Right renal cortex interstitium (tissue), 3 donors: ENCODE results near the gene SH3PXD2A. TPM values are rescaled to one million over a fixed set of nuclear protein-coding genes. Genes with fewer than 3 reads are reported as not detected.
"Not testable (repeated sequence)": the region's sequence is repeated elsewhere in the genome, so short reads cannot be mapped to it uniquely, and the experiment has no call there.

Experiments used
- DNase-seq, 3 donors: peaks; one replicate each; pipeline ENCODE4 v3.0.0-alpha.2; 2013; ENCODE audit warnings: low read depth in 3 of 3, low spot score in 2 of 3
- polyA plus RNA-seq, 3 donors: library from polyadenylated mRNA; unstranded; fragments of 120-200 nt; gene quantifications; one replicate each; pipeline ENCODE4 v1.2.1, GENCODE V29; 2013; ENCODE audit not compliant: insufficient read length in 3 of 3

The SH3PXD2A gene
- polyA plus RNA-seq, 3 donors = 25.6 to 28.5 (median 27.1) TPM

DNA sequence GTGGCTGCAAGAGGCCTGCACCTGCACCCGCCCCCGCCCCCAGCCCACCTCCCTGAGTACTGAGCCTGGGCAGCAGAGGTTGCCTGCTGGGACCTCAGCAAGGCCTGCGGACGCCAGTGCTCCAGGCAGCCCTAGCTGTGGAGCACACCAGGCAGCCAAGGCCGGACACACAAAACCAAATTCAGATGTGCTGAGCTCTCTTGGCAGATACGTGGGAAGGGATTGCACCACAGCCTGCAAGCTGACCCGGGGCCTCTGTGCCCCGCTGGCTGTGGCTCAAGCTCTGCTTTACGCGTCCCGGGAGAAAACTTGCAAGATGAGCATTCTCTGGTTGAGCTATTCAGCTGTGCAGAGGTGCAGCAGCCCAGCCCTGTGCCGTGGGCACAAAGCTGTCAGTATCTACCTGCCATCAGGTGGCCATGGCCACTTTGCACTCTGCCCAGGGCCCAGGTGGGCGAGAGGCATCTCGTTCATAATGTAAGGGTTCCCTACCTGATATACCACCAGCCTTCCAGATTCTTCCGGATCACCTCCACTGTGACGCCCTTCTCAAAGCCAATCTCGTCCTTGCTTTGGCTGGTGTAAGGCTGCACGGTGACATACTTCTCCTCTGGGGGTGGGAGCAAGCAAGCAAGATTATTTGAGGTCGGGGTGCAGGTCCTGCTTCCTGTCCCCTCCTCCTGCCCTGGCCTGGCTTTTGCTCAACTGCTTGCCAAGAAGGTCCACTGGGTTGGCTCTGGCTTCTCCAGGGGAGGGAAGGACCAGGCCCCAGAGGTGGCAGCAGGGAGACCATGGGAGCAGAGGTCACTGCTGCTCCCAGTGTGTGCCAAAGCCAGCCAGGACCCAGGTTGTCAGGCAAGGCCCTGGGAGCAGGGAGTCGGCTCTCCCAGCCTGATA, 238.4 kb downstream of the SH3PXD2A start:
- no peak for DNase-seq

DNA sequence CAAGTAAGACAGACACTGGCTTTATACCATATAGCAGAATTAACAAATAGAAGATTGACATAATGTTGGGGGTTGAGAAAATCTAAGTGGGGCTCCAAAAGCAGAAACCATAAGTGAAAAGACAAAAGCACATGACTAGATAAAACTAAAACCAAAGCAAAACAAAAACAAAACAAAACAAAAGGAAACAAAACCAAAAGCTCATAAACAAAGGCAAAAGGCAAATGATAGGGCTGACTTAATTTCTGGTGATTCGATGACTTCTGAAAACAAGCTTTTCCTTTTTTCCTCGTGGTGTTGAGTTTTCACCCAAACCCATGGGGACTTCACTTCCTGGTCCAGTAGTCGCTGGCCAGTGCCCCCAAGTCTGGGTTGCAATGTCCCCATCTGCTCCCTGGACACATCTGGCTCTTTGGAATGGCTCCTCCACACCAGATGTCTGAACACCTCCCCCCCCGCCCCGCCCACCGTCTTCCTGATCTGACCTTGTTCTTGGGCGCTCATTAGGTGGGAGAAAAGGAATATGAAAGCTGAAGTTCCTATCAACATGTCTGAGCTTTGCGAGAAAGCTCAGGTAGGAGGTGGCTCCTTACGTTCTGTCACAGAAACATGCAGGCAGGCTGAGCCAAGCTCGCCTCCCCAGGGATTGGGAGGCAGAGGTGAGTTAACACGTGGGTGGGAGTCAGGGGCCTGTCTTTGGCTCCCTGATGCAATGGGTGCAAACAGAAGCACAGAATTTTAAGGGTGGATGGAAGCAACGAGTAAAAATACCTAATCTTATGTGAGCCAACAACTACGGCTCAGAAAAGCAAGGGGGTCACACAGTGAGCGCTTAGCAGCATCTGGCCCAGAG, 240.8 kb downstream of the SH3PXD2A start:
- no peak for DNase-seq

DNA sequence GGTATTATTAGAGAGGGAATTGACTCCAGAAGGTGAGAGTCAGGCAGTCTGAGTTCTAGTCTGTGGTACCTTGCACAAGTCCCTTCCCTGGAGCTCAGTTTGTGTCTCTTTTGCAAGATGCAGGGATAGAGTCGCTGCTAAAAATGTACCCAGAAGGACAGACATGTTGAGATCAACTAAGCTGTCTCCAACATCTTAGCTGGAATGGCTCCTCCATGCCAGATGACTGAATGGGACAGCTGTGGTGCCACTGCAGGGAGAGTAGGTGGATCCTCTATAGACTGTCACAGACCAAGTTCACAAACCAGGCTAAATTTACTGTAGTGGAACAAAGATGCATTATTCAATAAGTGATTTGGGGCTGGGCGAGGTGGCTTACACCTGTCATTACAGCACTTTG, 241.8 kb downstream of the SH3PXD2A start:
- no peak for DNase-seq

DNA sequence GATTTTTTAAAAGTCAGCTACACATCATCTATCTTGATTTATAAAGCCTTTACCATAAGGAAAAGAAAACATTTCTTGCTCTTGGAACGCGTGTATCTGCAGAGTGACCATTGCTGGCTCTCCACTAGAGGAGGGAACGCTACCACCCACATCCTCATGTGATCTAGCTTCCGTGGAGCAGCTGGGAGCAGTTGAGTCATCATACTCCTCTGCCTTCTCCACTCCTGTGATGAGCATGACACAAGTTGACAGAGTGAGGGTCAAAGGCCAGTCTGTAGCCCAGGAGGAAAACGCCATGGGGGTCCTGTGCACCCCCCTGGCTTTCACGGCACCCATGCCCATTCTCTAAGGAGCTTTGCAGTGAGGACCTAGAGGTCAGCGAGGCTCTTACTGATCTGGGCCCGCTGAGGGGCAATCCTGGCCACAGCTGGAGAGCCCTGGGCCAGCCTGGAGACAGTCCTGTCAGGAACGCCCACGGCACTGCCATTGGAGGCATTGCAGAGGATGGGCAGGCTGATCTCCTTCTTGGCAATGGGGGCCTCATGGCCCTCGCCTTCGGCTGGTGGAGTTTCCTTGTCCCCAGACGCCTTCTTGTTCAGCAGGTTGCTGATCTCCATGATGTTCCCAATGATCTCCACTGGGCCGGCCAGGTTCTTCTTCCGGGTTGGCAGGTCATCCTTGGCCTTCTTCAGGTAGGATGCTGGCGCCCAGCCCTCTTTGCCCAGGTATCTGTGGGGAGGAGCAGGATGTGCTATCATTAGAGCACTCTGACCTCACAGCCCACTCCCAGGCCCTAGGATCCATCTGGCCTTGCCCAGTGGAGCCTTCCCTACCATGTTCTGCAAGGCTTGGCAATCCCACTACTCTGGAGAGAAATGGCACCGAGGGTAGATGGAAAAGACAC, 242.7 kb downstream of the SH3PXD2A start:
- DNase-seq = no peak

DNA sequence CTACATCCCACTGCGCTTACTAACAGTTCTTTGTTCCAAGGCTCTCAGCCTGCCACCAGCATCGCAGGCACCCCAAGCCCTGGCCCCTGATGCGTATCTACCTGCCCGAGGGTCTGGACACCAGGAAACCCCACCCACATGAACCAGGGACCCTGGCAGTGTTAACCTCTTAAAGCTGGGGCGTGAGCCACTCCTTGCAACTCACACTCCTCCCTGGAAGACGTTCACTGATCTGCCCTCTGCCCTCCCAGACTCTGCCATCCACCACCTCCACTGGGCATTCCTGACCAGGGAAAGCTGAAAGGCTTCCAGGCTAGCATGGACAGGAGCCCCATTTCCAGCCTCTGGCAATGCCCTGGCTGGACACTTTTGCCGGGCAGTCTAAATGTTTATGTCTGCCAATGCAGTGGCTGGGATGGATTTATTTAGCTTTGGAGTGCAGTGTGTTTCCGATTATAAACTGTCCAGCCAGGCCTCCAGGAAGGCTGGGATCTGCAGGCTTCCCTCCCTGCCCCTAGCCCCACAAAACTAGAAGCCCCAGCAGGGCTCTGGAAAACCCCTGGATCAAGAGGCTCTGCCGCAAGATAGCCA, 244.4 kb downstream of the SH3PXD2A start:
- no peak for DNase-seq

DNA sequence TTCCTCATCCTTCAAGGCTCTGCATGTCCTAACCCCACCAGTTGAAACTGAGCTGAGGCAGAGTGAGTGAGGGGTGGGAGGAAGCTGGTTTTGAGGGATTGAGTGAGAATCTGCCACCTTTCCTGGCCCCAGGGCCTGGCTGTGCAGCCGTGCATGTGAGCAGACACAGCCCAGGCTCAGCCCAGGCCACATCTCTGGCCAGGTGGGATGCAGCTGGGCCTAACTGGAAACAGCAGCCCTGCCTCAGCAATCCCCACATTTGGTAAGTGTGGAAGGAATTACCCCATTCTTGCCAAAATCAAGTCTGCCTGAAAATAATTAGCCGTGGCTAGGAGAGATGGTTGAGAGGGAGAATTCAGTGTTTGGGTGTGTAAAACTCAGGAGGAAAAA, 245.3 kb downstream of the SH3PXD2A start:
- no peak for DNase-seq

DNA sequence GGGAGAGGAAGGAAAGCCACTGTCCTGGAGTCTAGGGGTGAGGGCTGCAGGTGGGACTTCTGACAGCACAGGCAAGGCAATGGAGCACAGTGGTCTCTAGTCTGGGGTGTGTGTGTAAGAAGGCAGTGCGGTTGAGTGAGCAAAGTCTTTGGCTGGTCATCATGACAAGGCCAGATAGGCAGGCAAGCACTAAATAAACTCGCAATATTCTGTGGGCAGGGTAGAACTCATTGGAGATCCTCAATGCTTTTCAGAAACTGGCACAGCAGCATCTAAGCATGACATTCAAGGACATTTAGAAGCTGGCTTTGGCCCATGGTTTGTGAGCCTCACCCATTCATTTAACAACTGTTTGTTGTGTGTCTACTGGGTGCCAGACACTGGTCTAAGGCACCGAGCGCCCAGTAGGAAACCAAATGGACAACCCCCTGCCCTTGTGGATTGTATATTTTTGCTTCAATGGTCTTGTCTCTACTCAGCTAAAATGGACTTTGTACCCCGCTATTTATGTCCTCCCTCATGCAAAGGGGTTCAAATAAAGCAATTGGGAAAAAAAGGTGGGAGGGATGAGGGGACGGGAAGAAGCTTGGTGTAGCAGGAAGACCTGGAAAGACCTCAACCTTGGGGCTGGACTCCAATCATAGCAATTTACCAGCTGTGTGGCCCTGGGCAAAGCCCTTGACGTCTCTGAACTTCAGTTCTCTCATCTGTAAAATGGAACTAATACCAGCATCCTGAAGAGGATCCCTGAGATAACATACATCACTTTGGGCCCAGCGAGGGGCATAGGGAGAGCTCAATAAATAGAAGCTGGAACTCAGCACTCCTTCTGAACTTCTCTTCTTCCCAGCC, 245.9 kb downstream of the SH3PXD2A start:
- DNase-seq = no peak

DNA sequence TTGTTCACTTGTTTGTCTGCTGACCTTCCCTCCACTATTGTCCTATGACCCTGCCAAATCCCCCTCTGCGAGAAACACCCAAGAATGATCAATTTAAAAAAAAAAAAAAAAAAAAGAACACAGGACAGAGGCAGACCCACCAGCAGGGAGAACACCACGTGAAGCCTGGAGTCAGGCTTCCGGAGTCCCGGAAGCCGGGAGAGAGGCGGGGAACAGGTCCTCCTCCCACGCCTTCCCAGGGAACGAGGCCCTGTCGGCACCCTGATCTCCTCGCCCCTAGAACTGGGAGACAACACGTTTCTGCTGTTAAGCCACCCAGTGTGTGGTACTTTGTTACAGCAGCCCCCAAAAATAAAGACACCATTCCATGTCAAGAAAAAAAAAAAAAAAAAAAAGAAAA, 247.3 kb downstream of the SH3PXD2A start:
- DNase-seq = not testable (repeated sequence)

DNA sequence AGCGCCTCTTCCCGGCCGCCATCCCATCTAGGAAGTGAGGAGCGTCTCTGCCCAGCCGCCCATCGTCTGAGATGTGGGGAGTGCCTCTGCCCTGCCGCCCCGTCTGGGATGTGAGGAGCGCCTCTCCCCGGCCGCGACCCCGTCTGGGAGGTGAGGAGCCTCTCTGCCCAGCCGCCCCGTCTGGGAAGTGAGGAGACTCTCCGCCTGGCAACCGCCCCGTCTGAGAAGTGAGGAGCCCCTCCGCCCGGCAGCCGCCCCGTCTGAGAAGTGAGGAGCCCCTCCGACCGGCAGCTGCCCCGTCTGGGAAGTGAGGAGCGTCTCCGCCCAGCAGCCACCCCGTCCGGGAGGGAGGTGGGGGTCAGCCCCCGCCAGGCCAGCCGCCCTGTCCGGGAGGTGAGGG, 248.3 kb downstream of the SH3PXD2A start:
- not testable (repeated sequence) for DNase-seq

DNA sequence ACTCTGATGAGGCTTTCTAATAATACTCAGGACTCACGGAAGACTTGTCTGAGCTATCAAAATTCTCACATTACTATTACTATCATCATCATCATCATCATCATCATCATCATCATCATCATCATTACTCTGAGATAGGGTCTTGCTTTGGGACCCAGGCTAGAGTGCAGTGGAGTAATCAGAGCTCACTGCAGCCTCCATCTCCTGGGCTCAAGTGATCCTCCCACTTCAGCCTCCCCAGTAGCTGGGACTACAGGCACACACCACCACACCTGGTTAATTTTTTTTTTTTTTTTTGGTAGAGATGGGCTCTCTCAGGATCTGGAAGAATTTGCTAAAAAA, 249.3 kb downstream of the SH3PXD2A start:
- not testable (repeated sequence) for DNase-seq

DNA sequence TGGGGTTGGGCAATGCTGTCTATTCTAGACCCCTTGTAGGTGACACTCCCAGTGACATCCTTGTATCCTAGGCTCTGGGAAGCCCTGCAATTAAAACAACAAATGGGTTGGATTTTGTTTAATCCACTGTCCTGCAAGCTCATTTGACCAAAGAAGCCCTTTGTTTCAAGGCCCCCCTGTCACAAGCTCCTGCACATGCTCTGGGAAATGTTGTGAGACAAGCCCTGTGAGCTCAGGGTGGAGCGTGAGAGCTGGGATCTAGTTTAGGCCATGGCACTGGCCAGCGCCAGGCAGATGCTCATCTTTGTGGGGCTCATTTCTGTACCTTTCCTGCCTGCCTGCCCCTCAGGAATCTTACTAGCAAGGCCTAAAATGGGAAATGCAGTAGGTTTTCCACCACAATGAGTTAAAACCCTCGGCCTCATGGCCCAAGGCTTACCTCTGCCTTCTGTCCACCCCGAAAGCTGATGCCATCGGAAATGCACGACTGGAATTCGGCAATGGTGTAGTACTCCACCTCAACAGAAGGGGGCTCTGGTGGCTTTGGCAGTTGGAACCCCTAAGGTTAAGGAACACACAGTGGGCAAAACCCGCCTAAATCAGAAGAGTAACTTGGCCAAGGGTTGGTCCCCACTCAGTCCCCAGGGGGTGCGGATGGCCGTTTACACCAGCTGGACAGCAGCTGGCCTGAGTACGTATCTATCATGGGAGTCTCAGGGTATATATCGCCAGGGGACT, 249.8 kb downstream of the SH3PXD2A start:
- DNase-seq = no peak

DNA sequence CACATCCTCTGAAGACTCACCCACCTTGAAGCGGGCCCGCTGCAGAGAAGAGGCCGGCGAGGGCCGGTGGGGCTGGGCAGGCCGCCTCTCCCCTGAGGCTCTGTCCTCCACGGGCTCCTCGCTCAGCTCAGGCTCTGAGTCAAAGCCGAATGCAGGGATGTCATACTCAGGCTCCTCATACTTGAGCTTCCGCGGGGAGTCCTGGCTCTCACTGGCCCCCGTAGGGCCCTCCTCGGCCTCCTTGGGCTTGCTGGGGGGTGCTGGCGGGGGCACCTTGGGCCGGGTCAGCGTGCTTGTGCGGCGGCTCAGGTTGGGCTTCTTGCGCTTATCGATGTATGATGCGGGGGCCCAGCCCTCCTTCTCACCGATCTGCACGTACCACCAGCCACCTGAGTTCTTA, 252.0 kb downstream of the SH3PXD2A start:
- DNase-seq = no peak

DNA sequence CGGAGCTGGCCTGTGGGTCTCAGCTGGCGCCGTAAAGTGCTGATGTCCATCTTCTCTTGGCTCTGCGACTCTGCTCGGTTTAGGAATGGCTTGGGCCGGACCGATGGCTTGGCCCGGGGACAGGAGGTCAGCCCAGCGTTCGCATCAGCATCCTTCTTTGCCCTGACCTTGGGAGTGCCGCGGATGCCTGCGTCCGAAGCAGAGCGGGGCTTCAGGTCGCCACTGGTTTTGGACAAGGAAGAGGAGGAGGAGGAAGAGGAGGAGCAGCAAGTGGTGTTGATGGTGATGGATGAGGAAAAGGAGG, 252.6 kb downstream of the SH3PXD2A start:
- DNase-seq = no peak

DNA sequence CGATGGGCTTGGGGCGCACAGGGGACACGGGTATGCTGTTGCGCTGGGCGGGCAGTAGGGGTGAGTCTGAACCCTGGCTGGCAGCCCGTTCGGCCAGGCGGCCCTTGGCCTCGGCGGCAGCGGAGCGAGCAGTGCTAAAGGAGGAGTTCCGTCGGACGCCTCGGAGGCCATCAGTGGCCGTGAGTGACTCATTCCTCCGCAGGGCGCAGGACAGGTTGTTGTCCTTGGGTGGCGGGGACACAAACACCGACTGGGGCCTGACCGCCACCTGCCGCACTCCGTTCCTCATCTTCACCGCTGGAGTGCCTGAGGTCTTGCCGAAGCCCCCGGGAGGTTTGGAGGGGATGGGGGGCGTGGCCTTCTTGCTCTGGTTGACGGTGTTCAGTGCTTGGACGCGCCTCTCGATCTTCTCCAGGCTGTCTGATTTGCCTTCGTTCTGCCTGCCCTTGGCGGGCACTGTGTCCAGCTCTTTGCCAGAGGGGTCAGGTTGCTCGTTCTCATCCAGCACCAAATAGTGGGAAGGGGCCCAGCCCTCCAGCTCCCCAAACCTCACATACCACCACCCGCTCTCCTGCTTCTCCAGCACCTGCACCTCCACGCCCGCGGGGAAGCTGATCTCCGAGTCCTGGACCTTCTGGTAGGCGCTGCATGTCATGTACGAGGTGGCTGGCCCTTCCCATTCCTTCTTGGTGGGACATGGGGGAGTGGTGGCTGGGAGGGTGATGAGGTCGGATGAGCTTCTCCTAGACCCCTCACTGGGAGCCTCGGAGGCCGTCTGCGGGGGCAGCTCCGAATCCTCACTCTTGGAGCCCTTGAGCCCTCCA, 253.1 kb downstream of the SH3PXD2A start:
- no peak for DNase-seq

DNA sequence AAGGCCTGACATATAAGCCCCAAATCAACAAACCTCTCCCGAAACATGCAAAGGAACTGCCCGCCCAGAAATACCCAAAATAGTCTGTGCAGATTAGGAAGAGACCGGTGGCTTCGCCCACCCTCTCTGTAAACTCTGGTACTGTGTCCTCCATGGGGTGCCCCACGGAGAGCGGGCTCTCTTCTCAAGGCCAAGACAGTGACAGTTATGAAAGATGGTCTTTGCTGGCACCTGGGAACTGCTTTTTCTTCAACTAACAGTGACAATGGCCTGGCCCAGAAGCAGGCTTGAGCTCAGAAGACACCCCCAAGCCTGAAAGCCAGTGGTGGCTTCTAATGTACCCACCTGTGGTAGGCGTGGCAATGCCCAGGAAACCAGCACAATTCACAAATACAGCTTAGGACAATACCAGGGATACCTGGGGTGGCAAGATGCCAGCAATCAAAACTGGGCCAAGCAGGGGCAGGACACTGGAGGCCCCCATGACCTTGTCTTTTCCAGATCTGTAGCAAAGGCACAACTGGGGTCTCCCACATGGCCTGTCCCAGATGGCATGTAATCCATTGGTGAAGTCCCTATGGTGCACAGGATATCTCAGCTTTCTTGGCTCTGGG, 254.3 kb downstream of the SH3PXD2A start:
- no peak for DNase-seq

DNA sequence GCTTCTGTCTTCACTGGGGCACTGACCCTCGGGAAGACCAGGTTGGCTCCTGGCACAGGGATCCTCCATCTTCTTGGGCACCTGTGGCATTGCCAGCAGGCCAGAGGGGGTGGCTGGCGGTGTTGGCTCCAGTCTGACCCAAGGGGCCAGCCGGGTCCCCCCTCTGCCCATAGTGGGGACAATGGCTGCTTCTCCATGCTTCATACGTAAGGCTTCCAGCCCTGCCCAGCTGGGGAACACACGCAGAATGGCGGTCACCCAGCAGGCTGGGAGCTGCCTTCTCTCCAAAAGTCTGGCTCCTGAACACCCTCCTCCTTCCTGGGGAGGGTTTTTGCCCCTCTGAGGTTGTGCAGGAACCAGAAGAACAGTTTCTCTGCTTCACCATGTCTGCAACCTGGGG, 255.1 kb downstream of the SH3PXD2A start:
- no peak for DNase-seq

DNA sequence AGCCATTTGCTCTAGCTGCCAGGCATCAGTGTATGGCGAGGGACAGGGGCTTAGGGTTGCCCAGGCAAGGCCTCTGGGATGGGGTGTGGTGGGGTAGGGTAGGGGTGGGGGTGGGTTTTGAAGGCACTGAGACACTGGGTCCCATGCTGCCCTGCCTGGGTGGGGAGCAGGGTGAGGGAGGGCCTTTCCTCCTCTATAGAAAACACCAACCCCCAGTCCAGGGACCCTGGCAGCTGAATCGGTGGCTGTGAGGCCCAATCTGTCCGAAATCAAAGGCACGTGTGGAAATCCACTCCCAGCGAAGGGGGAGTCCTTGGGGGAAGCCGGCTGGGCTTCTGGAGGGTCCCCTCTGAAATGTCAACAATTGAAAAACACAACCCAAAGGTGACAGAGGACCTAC, 255.5 kb downstream of the SH3PXD2A start:
- DNase-seq = no peak

DNA sequence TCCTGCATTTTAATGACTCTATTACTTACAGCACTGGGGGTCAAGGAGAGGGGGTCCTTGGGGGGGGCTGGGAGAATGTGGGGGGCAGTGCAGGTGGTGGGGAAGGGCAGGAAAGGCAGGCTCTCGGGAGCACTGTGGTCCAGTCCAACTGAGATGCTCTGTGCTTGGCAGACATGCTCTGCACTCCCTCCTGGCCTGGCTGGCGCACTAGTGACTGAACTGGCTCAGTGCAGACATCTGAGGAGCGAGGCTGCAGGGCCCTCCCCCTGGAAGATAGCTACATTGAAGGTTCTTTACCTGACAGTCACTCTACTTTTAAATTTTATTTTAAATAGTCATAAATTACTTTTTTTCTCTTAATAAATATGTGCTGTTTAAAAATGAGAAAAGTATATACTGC, 256.2 kb downstream of the SH3PXD2A start:
- no peak for DNase-seq
